Retinal pigment epithelial cell (primary cell): Measurements from ENCODE around the gene TULP4.

Experiments
- DNase-seq: peaks from one replicate; pipeline ENCODE4 v3.0.0-alpha.2; 2010; ENCODE audit warnings: low read depth
- H3K4me3 ChIP-seq: 2 replicates; pipeline ENCODE4 v1.5.1; 2011; ENCODE audit warnings: mild to moderate bottlenecking, low read length, control low read depth, moderate library complexity
- CTCF ChIP-seq: conservative IDR thresholded peaks from 2 replicates; pipeline ENCODE4 v1.5.1; 2011; ENCODE audit warnings: low read depth, low read length, control low read depth, inconsistent platforms

TULP4 gene

GRCh38 chr6:158312165-158312564, at the start of gene TULP4:
TULP4 (plus strand) TSS chr6:158312465; CDS start chr6:158314017, 1,552 bp downstream.
- DNase-seq = no peak
- no peak within 1 kb of the TSS for H3K4me3 ChIP-seq
- TF ChIP-seq CTCF = no peak

GRCh38 chr6:158262755-158263154, 49.5 kb upstream of the TULP4 start:
- H3K4me3 ChIP-seq = no peak overlapping the region
- no peak for DNase-seq
- TF ChIP-seq CTCF = no peak

- no peak for TF ChIP-seq CTCF
- DNase-seq = no peak
- no peak overlapping the region for H3K4me3 ChIP-seq
Observed at GRCh38 chr6:158264180-158264579, 48.1 kb upstream of the TULP4 start.

GRCh38 chr6:158266131-158266530, 46.1 kb upstream of the TULP4 start:
- no peak for TF ChIP-seq CTCF
- no peak for DNase-seq
- no peak overlapping the region for H3K4me3 ChIP-seq

GRCh38 chr6:158268361-158269147, 43.7 kb upstream of the TULP4 start:
- TF ChIP-seq CTCF = no peak
- H3K4me3 ChIP-seq = no peak overlapping the region
- no peak for DNase-seq

- no peak for TF ChIP-seq CTCF
Observed at GRCh38 chr6:158269657-158270056, 42.6 kb upstream of the TULP4 start.

GRCh38 chr6:158270389-158271127, 41.7 kb upstream of the TULP4 start:
- no peak overlapping the region for H3K4me3 ChIP-seq
- no peak for DNase-seq
- no peak for TF ChIP-seq CTCF

More at GRCh38 chr6:158269657-158270056, 42.6 kb upstream of the TULP4 start:
- no peak overlapping the region for H3K4me3 ChIP-seq
- no peak for DNase-seq
